Neural cell (in vitro differentiated cells): ENCODE results near the gene RNF217. TPM values are rescaled to one million over a fixed set of nuclear protein-coding genes. Genes with fewer than 3 reads are reported as not detected.

Experiments used
- H2AFZ ChIP-seq: fragments of 200-600, 300-800 bp; sonication (generic), shearing (Covaris generic); 2 replicates; pipeline ENCODE4 v1.6.0; 2014; ENCODE audit warnings: low read depth, mild to moderate bottlenecking, antibody characterized with exemption, low read length, moderate library complexity
- H3F3A ChIP-seq: fragments of 200-600 bp; shearing (Covaris generic); 2 replicates; pipeline ENCODE4 v1.6.1; 2016; ENCODE audit warnings: mild to moderate bottlenecking, moderate library complexity, mixed read lengths, antibody characterized with exemption, low read length; ENCODE audit not compliant: insufficient read depth, poor library complexity, severe bottlenecking
- H3K27ac ChIP-seq: fragments of 200-600, 300-800 bp; sonication (generic), shearing (Covaris generic); 2 replicates; pipeline ENCODE4 v1.5.1; 2014; ENCODE audit warnings: mild to moderate bottlenecking, low read length, moderate library complexity
- H3K27me3 ChIP-seq: fragments of 300-800, 200-600 bp; sonication (generic), shearing (Covaris generic); 2 replicates; pipeline ENCODE4 v1.6.0; 2014; ENCODE audit warnings: mild to moderate bottlenecking, low read depth, low read length, moderate library complexity; ENCODE audit not compliant: insufficient read depth
- H3K36me3 ChIP-seq: fragments of 300-800, 200-600 bp; sonication (generic), shearing (Covaris generic); 2 replicates; pipeline ENCODE4 v1.5.1; 2014; ENCODE audit warnings: mild to moderate bottlenecking, antibody characterized with exemption, low read length, moderate library complexity; ENCODE audit not compliant: insufficient read depth
- H3K4me2 ChIP-seq: fragments of 300-800, 200-600 bp; sonication (generic), shearing (Covaris generic); 2 replicates; pipeline ENCODE4 v1.6.0; 2014; ENCODE audit warnings: mild to moderate bottlenecking, low read length
- H3K4me3 ChIP-seq: fragments of 300-800, 200-600 bp; sonication (generic), shearing (Covaris generic); 2 replicates; pipeline ENCODE4 v1.5.1; 2014; ENCODE audit warnings: mild to moderate bottlenecking, low read length, moderate library complexity
- H3K79me2 ChIP-seq: fragments of 200-600 bp; shearing (Covaris generic); replicated peaks from 2 replicates; pipeline ENCODE4 v1.6.0; 2014; ENCODE audit warnings: mild to moderate bottlenecking, low read length, moderate library complexity; ENCODE audit not compliant: insufficient read depth
- H3K9ac ChIP-seq: fragments of 300-800, 200-600 bp; sonication (generic), shearing (Covaris generic); 2 replicates; pipeline ENCODE4 v1.6.1; 2016; ENCODE audit warnings: mild to moderate bottlenecking, low read length, mixed read lengths
- H3K9me2 ChIP-seq: fragments of 200-600 bp; shearing (Covaris generic); 2 replicates; pipeline ENCODE4 v1.6.1; 2016; ENCODE audit warnings: mild to moderate bottlenecking, low read length, mixed read lengths; ENCODE audit not compliant: insufficient read depth
- H3K9me3 ChIP-seq: fragments of 200-600, 300-800 bp; sonication (generic), shearing (Covaris generic); 2 replicates; pipeline ENCODE4 v1.6.1; 2016; ENCODE audit warnings: mild to moderate bottlenecking, mixed run types, low read length, moderate library complexity, mixed read lengths
- H4K20me1 ChIP-seq: fragments of 200-600 bp; shearing (Covaris generic); 2 replicates; pipeline ENCODE4 v1.6.1; 2016; ENCODE audit warnings: mild to moderate bottlenecking, mixed run types; ENCODE audit not compliant: insufficient read depth
- CTCF ChIP-seq: fragments of 450-650 bp; IDR thresholded peaks from 2 replicates; pipeline ENCODE4 v1.5.1; 2014; ENCODE audit warnings: antibody characterized with exemption, mild to moderate bottlenecking, moderate library complexity; ENCODE audit not compliant: poor library complexity, severe bottlenecking
- EP300 ChIP-seq: fragments of 450-650 bp; conservative IDR thresholded peaks from 2 replicates; pipeline ENCODE4 v1.6.1; 2014; ENCODE audit warnings: antibody characterized with exemption, mild to moderate bottlenecking, moderate library complexity; ENCODE audit not compliant: poor library complexity, severe bottlenecking
- EZH2 ChIP-seq: fragments of 200-600, 300-800 bp; shearing (Covaris generic), sonication (generic); IDR thresholded peaks from 2 replicates; pipeline ENCODE4 v1.6.1; 2014; ENCODE audit warnings: antibody characterized with exemption, low read length, borderline replicate concordance, mild to moderate bottlenecking; ENCODE audit not compliant: insufficient read depth, poor library complexity, severe bottlenecking
- MXI1 ChIP-seq: fragments of 450-650 bp; conservative IDR thresholded peaks from 2 replicates; pipeline ENCODE4 v1.6.1; 2014; ENCODE audit warnings: antibody characterized with exemption, mild to moderate bottlenecking; ENCODE audit not compliant: poor library complexity, severe bottlenecking
- POLR2AphosphoS5 ChIP-seq: IDR thresholded peaks from 2 replicates; pipeline ENCODE4 v1.6.1; 2012
- RAD21 ChIP-seq: fragments of 450-650 bp; conservative IDR thresholded peaks from 2 replicates; pipeline ENCODE4 v1.6.1; 2014; ENCODE audit warnings: antibody characterized with exemption, mild to moderate bottlenecking, moderate library complexity
- REST ChIP-seq: IDR thresholded peaks from 2 replicates; pipeline ENCODE4 v1.6.1; 2012; ENCODE audit warnings: borderline replicate concordance
- SMC3 ChIP-seq: fragments of 450-650 bp; conservative IDR thresholded peaks from 2 replicates; pipeline ENCODE4 v1.6.1; 2014; ENCODE audit warnings: antibody characterized with exemption, mild to moderate bottlenecking, moderate library complexity; ENCODE audit not compliant: poor library complexity
- TAF1 ChIP-seq: IDR thresholded peaks from 2 replicates; pipeline ENCODE4 v1.6.1; 2012; ENCODE audit warnings: low read depth
- polyA plus RNA-seq: library from polyadenylated mRNA; depleted of rRNA; stranded (reverse); fragments of >200 nt; gene quantifications from 2 replicates; pipeline ENCODE4 v1.2.3, GENCODE V29; 2014

RNF217 gene
- polyA plus RNA-seq, 1 donor from 2014 or later = 10.2 TPM

- Histone ChIP-seq H3K36me3 (no peaks in the 10 kb centered on the region), H3K4me3 (no peak overlapping the region), H3K9ac (no peak overlapping the region), H3K27me3 (no peaks in the 10 kb centered on the region), H3K9me2 (no peaks in the 10 kb centered on the region), H3K9me3 (no peaks in the 10 kb centered on the region), H2AFZ (no peak overlapping the region), H4K20me1 (no peaks in the 10 kb centered on the region), H3K27ac (no peak overlapping the region), H3K4me2 (no peak overlapping the region), H3K79me2 (no peaks in the 10 kb centered on the region), H3F3A (no peaks in the 10 kb centered on the region)
- TF ChIP-seq CTCF = no peak
- TF ChIP-seq RAD21 = no peak
- no peak for TF ChIP-seq POLR2AphosphoS5
- TF ChIP-seq REST = no peak
- TF ChIP-seq SMC3 = no peak
- no peak for TF ChIP-seq EZH2
- TF ChIP-seq TAF1 = no peak
- TF ChIP-seq EP300 = no peak
- TF ChIP-seq MXI1 = no peak
These were observed 134.9 kb downstream of the RNF217 start for GRCh38 chr6:125097186-125097585.

- Histone ChIP-seq H3K9me2 (no peaks in the 10 kb centered on the region), H3K9ac (no peak overlapping the region), H3K4me2 (no peak overlapping the region), H3K27me3 (no peaks in the 10 kb centered on the region), H3K4me3 (no peak overlapping the region), H3K9me3 (no peaks in the 10 kb centered on the region), H3K27ac (no peak overlapping the region), H3K79me2 (no peaks in the 10 kb centered on the region), H4K20me1 (no peaks in the 10 kb centered on the region), H3F3A (no peaks in the 10 kb centered on the region), H2AFZ (no peak overlapping the region), H3K36me3 (no peaks in the 10 kb centered on the region)
- no peak for TF ChIP-seq POLR2AphosphoS5
- TF ChIP-seq EZH2 = no peak
- TF ChIP-seq EP300 = no peak
- no peak for TF ChIP-seq SMC3
- TF ChIP-seq RAD21 = no peak
- no peak for TF ChIP-seq REST
- no peak for TF ChIP-seq TAF1
- TF ChIP-seq CTCF = no peak
- TF ChIP-seq MXI1 = no peak
These were observed 136.0 kb downstream of the RNF217 start for GRCh38 chr6:125098253-125098652.
